NCI-H2171 treated with DMSO at 0.1 percent for 48 hours (cell line): ENCODE measurements around the gene TBCE.
"Not testable (repeated sequence)": the region's sequence is repeated elsewhere in the genome, so short reads cannot be mapped to it uniquely, and the experiment has no call there.

ENCODE experiments used
- DNase-seq: peaks from one replicate; lab custom pipeline; 2025; lab: John Stamatoyannopoulos, UW

TBCE gene

DNA sequence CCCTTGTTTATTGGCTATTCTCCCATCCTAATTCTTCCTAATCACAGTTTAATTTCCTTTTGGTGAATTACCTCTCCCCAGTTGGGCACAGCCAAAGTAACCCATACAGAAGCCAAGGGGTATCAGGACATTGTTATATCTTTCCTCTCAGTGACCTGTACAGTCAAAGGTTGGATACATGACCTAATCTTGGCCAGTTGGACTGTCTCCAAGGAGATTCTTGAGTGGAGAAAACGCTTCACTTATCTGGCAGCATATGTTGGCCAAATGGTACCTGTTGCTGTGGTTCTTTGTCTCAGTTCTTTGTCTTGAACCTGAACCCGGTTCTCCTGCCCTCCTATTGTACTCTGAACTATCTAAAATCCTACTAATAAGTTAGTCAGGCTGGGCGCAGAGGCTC lies 15.3 kb upstream of the TBCE start:
- no peak for DNase-seq

DNA sequence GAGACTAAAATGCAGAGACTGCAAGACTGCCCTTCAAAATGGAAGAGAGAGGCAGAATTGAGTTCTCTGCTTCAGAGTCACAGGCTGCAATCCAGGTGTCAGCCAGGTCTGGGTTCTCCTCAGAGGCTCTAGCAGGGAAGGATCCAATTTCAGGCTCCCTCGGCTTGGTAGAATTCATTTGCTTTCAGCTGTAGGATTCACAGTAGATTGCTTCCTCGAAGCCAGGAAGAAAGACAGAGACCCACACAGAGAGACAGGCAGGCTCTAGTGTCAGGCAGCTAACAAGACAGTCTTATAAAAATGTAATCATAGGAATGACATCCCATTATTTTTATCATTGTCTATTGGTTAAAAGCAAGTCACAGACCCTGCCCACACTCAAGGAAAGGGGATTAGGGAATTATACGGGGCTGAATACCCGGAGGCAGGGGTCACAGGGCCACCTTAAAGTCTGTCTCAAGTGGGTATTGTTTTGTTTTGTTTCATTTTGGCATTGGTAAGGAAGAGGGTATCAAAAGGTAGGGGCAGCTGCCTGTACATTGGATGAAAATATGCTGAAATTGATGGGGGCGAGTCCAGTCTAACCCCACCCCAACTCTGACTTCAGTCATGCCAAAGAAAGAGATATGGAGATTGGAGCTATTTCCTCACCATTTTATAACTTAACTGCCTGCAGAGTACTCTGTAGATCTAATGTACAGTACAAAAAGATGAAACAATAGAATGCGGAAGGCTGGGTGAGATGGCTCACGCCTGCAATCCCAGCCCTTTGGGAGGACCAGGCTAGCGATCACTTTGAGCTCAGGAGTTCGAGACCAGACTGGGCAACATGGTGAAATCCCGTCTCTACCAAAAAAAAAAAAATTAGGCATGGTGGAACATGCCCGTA lies 9.5 kb upstream of the TBCE start:
- peak; percentile 70 for DNase-seq

DNA sequence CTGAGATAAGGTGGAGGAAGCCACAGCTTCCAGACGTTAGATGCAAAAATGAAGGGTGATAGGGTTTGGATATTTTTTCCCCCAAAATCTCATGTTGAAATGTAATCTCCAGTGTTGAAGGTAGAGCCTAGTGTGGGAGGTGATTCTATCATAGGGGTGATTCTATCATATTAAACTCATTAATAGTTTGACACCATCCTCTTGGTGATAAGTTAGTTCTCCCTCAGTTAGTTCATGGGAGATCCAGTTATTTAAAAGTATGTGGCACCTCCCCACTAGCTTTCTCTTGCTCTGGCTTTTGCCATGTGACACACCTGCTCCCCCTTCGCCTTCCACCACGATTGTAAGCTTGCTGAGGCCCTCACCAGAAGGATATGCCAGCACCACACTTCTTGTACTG lies 8.3 kb upstream of the TBCE start:
- DNase-seq: no peak

- DNase-seq: not testable (repeated sequence)
These were observed 3.0 kb upstream of the TBCE start for GRCh38 chr1:235364189-235364588.

- no peak for DNase-seq
These were observed 941 bp upstream of the TBCE start for GRCh38 chr1:235366286-235366685.

DNA sequence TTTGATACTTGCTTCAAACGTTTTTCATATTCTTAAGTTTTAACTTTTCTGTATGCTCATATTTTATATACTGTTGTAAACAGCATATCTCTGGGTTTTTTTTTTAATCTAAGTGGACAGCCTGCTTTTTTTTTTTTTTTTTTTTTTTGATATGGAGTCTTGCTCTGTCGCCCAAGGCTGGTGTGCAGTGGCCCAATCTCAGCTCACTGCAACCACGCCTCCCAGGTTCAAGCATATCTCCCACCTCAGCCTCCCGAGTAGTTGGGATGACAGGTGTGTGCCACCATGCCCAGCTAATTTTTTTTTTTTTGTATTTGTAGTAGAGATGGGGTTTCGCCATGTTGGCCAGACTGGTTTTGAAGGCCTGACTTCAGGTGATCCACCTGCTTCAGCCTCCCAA lies 1.2 kb downstream of the TBCE start:
- DNase-seq: no peak

DNA sequence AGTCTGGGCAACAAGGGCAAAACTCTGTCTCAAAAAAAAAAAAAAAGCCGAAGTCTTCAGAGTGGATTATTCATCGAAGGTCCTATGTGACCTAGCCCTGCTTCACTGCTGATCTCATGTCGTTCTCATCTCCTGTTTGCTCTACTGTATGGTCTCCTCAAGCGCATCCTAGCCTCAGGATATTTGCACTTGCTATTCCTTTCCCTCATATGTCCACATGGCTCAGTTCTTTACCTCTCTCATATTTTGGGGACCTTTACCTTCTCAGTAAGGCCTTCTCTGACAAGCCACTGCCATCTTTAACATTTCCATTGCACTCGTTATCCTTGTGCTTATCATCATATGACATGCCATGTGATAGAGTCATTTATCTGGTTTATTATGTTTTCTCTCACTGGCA lies 2.6 kb downstream of the TBCE start:
- DNase-seq: no peak

DNA sequence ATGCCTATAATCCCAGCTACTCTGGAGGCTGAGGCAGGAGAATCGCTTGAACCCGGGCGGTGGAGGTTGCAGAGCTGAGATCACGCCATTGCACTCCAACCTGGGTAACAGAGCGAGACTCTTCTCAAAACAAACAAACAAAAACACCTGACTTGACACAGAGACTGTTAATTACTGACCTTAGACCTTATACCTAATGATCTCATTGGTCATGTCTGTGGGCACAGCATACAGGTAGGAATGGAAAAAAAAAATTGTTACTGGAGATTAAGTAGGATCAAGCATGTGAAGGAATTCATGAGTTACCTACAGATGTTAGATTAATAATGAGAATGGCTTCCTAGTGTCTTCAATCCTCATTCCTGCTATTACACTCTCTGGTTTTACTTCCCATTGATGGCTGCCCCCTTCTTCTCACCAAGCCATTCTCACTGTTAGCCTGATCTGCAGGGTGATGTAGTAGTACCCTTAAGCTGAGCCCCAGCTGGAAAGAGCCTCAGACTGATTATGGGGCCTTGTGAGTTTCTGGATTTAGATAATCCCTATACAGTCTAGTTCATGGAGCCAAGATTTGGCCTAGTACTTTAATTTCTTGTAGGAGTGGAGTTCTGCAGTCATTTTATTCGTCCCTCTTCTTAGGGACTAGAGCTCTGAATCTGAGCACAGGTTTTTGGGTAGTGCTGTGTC lies 8.8 kb downstream of the TBCE start:
- DNase-seq: no peak

DNA sequence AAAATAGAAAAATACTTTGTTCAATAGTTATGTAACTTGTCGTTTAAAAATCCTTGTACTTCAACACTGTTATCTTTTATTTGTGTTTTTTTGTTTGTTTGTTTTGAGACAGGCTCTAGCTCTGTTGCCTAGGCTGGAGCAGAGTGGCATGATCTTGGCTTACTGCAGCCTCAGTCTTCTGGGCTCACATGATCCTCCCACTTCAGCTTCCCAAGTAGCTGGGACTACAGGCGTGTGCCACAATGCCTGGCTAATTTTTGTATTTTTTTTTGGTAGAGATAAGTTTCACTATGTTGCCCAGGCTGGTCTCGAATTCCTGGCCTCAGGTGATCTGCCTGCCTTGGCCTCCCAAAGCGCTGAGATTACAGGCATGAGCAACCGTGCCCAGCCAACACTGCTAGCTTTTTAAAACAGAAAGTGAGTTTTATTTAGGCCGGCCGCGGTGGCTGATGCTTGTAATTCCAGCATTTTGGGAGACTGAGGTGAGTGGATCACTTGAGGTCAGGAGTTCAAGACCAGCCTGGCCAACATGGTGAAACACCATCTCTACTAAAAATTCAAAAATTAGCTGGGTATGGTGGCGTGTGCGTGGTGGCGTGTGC lies 11.0 kb downstream of the TBCE start:
- not testable (repeated sequence) for DNase-seq

GRCh38 chr1:235381955-235382739 lies 14.9 kb downstream of the TBCE start:
- not testable (repeated sequence) for DNase-seq

DNA sequence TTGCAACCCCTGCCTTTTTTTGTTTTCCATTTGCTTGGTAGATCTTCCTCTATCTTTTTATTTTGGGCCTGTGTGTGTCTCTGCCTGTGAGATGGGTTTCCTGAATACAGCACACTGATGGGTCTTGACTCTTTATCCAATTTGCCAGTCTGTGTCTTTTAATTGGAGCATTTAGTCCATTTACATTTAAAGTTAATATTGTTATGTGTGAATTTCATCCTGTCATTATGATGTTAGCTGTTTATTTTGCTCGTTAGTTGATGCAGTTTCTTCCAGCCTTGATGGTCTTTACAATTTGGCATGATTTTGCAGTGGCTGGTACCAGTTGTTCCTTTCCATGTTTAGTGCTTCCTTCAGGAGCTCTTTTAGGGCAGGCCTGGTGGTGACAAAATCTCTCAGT lies 18.4 kb downstream of the TBCE start:
- not testable (repeated sequence) for DNase-seq

DNA sequence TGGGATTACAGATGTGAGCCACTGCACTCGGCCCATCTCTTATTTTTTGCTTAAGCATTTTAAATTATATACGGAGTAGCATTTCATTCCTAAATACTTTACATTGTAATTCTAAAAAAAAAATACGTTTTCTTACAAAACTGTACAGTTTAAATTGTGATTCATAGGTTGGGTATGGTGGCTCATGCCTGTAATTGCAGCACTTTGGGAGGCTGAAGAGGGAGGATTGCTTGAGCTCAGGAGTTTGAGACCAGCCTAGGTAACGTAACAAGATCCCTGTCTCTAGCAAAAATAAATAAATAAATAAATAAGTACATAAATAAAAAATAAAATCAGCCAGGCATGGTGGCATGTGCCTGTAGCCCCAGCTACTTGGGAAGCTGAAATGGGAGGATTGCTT lies 24.6 kb downstream of the TBCE start:
- no peak for DNase-seq

DNA sequence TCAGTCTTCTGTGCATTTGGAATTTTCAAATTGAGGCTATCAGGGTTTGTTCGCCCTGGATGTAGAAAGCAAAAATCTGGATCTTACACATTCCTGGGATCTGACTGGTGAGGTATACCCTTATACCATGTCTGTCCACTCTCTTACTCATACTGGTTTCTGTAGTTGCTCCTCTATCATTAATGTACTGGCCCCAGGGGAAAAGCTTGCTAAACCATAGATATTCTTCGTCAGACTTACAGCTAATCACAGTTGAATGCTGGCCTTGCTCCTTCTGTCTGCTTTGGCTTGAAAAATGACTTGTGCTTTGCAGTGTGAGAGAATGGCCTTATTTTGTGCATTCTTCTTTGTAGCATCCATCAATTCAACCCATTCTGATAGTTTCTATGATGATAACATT lies 30.5 kb downstream of the TBCE start:
- no peak for DNase-seq

DNA sequence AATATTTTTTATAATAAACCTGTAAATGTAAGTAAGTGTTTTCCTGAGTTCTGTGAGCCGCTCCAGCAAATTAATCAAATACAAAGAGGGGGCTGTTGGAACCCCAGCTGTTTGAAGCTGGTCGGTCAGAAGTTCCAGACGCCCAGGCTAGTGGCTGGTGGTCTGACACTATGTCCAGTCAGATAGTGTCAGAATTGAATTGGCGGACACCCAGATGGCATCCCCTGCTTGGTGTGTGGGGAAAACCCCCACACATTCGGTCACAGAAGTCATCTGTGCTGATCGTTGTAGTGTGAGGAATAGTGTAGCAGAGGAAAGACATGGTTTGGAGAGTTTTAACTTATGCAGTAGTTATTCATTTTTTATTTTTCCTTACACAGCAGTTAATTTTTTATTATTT lies 32.4 kb downstream of the TBCE start:
- DNase-seq: no peak

- DNase-seq: no peak
These were observed 34.0 kb downstream of the TBCE start for GRCh38 chr1:235401251-235401650.

DNA sequence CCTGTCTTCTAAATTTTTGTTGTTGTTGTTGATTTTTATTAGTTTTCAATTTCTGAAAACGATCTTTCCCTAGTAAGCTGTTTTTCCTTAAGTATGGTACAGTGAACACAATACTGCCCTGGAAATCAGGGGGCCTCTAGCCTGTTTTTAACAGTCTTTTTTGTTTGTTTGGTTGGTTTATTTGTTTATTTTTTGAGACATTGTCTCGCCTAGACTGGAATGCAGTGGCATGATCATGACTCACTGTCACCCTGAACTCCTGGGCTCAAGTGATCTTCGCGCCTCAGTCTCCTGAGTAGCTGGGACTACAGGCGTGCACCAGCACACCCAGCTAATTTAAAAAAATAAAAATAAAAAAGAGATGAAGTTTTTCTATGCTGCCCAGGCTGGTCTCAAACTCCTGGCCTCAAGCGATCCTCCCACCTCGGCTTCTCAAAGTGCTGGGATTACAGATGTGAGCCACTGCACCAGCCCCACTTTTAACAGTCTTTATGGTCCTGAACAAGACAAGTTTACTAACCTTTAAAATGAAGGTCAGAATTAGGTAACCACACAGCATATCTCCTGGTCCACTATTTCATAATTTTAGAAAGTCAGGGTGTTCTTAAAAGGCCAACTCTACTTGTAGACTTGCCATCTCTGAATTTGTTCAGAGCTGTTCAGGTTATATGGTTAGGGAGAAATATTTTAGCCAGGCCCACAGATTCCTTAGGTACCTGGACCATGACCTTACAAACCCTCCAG lies 35.4 kb downstream of the TBCE start:
- DNase-seq: no peak

DNA sequence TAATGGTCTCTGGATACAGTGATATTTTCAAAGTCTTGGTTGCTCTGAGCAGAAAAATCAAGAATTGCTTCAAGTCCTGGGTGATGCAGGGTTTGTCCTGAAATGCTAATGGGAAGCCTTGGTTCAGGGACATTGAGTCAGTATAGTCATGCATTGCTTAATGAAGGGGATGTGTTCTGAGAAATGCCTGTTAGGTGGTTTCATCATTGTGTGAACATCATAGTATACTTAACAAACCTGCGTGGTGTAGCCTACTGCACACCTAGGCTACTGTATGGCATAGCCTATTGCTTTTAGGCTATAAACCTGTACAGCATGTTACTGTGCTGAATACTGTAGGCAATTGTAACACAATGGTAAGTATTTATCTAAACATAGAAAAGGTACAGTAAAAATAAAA lies 36.4 kb downstream of the TBCE start:
- no peak for DNase-seq

GRCh38 chr1:235404190-235404589 lies 37.0 kb downstream of the TBCE start:
- no peak for DNase-seq

GRCh38 chr1:235407419-235407818 lies 40.2 kb downstream of the TBCE start:
- DNase-seq: peak; percentile 55

DNA sequence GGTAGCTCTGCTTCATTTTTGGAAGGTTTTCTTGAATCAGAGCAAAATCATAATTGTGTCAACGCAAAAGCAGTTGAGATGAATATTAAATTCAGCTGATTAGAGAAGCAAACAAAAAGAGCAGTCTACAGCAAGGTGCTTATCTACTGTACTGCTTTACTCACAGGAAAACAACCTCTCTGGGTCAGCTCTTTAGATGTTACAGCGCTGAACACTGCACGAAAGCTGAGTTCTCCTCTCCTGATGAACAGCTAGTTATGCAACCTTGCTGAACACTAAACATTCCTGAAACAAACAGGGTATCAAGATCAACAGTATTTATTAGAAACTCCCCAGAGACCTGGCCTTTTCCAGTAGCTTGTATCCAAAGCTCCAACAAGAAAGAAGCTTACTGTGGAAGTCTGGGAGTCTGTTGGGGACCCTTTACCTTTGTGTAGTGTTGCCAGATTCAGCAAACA lies 41.3 kb downstream of the TBCE start:
- peak; percentile 35 for DNase-seq

GRCh38 chr1:235409042-235409820 lies 42.0 kb downstream of the TBCE start:
- DNase-seq: peak; percentile 33
